Activated T-cell treated with anti-CD3 and anti-CD28 coated beads for 4 hours (primary cell): ENCODE measurements around the gene PRMT7.

Experiments
- DNase-seq: peaks from one replicate; pipeline ENCODE4 v3.0.0-alpha.2; 2020

The PRMT7 gene

DNA sequence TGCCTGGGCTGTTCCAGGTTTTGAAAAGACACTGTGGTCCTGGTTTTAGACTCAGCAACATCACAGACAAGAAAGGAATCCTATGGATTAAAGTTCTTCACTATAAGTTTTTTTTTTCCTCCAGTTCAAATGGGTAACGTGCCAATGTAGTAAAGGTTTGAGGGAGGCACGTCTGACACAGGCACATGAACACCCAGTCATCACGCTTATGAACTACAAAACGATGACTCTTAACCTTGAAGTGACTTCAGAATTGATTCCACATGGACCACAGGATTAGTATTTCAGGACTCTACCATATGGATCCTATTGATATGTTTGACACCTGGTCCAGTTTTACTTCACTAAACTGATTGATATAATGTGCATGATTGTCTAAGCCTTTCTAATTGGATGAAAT is 2.3 kb downstream of the PRMT7 start:
- DNase-seq = no peak

DNA sequence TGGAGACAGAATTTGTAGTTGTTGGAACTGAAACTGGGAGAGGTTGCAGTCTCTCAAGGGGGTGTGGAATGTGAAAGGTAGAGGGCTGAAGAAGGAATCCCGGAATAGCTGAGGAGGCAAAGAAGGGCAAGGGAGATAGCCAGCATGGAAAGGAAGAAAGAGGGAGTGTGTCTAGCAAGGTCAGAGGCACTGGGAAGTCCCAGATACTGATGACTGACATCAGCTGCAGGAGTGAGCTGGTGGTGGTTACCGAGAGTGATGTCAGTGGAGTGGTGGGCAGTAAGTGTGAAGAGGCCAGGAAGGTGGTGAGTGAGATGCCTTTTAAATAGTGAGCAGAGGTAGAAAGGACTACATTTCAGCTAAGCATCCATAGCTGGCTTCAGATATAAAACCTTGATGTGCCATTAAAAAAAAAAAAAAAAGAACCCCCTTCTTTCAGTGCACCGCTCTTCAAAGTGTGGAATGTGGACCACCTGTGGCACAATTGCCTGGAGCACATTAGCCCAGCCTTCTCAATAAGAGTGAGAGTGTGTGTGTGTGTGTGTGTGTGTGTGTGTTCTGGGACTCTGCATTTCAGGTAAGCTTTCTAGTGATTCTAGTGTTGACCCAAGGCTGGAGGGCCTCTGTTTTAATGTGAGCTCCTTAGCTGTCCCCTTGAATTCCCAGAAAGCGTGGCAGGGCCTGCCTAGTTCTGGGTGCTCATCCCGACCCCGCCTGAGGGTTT is 8.5 kb downstream of the PRMT7 start:
- DNase-seq = no peak

DNA sequence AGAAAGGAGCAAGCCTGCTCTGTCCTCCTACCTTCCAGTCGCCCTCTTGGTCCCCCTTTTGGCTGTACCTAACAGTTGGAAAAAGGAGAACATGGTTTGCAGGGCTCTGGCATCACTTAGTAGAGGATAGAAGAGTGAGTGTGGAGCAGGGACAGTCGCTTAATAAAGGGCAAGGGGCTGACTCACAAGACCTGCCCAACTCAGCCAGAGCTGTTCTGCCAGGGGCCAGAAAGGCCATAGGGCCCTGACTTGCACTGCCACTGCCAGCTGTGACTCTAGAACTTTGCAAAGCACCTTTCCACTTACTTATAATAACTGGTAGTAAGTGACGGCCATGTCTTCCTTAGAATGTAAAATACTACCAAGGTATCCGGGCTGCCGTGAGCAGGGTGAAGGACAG is 13.5 kb downstream of the PRMT7 start:
- DNase-seq = no peak

DNA sequence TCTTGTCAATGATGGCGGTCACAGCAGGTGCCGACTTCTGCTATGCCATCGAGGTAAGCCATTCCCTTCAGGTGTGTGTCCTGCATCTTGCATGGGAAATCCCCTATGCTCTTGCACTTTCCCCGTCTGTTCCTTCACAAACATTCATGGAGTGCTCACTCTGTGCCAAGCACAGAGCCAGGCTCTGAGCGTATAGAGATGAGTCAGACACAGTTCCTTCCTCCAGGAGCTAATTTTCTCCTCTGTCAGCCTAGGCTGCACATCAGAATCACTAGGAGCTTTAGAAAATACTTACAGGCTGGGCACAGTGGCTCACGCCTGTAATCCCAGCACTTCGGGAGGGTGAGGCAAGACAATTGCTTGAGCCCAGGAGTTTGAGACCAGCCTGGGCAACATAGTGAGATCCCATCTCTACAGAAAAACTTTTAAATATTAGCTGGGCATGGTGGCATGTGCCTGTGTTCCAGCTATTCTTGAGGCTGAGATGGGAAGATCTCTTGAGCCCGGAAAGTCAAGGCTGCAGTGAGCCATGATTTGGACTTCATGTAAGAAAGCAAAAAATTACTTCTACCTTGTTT is 14.1 kb downstream of the PRMT7 start:
- no peak for DNase-seq

DNA sequence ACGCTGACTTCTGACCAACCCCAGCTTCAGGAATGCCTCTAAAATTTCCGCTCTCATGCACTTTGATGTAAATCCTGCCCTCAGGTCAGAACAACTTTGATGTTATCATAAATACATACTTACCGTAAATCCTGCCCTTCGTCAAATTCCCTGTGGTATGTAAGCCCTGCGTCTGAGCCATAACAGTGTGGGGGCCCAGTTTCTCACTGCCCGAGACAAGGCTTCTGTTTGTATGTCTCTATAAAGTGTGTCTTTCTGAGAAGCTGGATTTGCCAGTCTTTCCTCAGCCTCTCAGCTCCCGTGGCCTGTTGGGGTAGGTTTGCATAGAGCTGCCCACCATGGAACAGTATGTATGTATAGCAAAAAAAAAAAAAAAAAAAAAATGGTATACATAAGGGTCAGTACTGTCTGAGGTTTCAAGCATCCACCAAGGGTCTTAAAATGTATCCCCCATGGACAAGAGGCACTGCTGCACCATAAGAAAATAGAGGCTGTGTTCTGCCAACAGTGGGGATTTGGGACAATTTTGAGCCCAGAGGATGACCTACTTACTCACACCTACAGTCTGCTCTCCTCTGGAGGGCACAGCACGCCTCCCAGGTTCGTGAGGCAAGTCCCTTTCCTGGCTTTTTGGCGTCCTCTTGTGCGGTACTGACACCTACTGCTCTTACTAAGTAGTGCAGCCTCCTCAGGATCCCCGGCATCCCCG is 17.5 kb downstream of the PRMT7 start:
- peak; percentile 74 for DNase-seq

DNA sequence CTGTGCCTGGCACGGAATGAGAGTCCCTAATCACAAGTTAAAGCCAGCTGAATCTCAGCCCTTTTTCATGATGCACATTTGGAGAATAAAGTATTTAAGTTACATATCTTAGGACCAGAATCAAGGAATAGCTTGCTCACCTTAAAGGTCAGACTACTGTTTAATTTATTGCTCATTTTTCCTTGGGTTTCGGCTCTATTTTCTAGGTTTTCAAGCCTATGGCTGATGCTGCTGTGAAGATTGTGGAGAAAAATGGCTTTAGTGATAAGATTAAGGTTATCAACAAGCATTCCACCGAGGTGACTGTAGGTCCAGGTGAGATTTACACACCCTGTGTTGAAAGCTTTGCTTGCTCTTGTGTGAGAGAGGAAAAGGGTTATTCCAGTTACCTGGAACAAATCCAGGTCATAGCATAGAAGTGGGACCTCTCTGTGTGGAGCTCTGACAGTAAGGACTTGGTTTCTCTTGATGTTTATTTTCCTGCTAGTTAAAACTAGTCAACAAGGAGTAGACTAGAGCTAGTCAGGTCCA is 18.1 kb downstream of the PRMT7 start:
- no peak for DNase-seq

DNA sequence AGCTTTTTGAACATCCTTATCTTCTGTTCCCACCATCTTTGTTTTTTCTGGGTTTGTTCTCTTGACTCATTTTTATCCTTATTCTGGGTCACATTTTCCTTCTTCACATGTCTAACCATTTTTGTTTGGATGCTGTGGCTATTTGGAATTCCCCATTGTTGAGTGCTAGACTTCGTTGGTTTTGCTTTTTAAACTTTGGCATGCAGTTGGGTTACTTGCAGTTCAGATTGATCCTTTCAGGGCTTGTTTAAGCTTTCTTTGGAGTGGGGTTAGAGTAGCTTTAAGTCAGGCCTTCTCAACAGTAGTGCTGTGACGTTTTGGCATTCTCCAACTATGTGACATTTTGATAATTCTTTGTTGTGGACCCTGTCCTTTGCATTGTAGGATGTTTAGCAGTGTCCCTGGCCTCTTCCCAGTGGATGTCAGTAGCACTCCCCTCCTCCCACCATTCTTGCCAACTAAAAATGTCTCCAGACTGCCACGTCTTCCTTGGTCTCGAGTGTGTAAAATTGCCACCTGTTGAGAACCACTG is 21.1 kb downstream of the PRMT7 start:
- DNase-seq = no peak

DNA sequence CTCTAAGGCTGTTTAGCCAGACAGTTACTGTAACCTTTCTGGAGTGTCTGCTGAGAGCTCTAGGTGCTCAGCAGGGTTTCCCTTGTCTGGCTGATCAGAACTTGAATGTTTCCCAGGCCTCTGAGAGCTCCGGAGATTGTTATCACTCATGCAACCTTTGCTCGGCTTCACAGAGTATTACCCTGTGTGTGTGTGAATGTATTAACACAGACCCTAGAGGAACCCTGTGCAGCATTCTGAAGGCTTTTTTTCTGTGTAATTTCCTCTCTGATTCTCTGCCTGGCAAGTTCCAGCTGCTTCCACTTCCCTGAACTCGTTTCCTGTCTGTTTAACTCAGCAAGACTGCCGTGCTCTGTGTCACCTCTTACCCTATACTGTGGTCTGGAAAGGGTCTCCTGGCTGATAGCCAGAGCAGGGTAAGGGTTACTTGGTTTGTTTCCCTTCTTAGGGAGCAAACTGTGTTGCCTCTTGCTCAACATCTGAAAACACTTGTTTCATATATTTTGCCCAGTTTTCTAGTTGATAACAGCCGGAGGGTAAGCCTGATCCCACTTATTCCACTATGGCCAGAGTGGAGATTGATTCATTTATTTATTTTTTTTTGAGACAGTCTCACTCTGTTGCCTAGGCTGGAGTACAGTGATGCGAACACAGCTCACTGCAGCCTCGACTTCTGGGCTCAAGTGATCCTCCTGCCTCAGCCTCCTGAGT is 21.7 kb downstream of the PRMT7 start:
- DNase-seq = no peak

DNA sequence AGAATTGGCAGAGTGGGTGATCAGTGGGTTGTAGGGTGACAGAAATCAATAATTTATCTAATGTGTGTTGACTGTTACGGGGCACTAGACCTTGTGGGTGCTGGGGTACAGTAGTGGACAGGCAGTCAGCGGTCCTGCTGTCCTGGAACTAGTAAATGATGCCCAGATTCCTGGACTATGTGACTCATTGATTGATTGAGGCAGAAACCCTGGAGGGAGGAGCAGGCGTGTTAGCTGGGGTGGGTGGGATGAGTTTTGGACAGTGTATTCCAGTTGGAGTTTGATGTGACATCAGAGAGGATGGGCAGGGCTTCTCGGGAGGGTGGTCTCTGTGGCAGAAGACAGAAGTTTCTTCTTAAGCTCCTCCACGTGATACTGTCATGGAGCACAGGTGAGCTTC is 24.4 kb downstream of the PRMT7 start:
- DNase-seq = no peak

DNA sequence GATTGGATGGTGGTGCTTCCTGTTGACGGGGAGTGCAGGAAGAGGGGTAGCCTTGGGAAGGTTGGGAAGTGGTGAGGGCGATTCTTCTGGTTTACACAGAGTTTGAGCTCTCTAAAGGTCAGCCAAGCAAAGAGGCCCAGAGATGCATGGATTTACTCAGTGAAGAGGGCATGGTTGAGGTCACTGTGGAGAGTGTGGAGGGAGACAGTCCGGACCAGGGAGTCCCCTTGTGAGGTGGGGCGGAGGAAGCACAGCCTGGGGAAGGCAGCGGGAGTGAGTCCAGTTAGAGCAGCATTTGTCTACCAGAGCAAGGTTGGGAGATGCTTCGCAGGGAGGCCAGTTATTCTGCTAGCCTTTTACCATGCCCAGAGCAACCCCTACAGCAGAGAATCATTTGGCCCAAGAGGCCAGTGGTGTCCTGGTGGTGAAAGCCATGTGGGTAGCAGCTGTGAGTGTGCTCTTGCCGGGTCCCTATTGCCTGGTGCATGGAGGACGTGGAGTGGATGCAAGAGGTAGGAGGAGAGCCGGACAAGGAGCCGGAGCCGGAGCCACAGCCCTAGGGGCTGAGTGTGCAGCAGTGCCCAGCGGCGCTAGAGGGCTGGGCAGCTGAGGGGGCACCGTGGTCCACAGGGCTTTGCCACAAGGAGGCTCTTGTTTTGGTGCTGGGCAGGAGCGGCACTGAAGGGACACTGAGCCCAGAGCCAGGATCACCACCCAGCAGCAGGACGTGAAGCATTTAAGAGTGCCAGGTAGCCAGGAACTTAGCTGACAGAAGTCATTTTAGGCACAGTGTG is 27.7 kb downstream of the PRMT7 start:
- DNase-seq = no peak

DNA sequence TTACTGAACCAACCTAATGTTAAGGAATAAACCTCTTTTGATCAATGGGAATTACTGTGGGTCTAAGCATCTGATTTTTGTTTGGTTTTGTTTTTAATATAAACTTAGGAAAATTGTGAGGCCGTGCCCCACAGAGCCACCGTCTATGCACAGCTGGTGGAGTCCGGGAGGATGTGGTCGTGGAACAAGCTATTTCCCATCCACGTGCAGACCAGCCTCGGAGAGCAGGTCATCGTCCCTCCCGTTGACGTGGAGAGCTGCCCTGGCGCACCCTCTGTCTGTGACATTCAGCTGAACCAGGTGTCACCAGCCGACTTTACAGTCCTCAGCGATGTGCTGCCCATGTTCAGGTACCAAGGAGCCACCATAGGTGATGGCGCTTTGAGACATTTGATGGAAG is 28.4 kb downstream of the PRMT7 start:
- DNase-seq = no peak

DNA sequence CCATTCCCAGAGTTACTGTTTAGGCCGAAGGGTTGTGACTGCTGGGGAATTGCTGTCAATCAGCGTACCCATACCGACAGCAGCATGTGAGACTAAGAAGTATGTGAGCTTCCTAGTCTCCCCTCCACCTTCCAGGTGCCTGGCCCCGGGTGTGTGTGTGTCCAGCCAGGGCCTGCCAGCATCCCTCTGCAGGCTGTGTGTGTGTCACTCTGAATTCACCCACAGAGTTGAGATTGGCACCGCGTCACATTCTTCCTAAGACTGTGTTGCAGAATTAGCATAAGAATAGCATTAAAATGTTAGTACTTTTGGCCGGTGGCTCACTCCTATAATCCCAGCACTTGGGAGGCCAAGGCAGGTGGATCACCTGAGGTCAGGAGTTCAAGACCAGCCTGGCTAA is 31.8 kb downstream of the PRMT7 start:
- no peak for DNase-seq

DNA sequence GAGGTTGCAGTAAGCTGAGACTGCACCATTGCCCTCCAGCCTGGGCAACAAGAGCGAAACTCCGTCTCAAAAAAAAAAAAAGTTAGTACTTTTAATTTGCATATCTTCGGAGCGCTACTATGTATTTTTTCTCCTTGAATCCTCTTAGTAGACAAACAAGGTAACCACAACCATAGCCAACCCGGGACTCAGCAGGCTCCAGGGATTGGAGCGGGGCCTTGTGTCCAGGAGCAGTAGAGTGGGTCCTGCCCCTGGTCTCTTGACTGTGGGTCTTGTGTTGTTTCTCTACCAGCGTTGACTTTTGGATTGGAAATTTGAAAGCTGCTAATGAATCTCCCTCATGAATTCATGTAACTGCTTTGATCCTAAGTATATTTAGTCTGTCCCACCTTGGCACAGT is 32.3 kb downstream of the PRMT7 start:
- DNase-seq = no peak

DNA sequence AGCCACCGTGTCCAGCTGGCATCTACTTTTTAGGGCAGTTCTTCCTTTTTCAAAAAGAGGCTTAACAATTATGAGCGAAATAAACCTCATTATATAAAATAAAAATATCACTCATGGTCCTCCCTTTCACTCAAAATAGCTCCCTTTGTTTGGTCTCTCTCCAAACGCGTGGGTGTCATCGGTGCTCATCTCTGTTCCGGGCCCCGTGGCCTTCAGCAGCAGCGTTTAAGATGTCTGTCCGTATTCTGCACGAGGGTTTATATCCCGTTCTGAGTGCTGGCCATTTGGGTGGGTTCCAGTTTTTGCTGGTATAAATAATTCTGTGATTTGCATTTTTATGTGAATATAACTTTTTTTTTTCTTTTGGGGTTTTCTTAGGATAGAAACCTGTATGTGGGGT is 33.4 kb downstream of the PRMT7 start:
- no peak for DNase-seq

DNA sequence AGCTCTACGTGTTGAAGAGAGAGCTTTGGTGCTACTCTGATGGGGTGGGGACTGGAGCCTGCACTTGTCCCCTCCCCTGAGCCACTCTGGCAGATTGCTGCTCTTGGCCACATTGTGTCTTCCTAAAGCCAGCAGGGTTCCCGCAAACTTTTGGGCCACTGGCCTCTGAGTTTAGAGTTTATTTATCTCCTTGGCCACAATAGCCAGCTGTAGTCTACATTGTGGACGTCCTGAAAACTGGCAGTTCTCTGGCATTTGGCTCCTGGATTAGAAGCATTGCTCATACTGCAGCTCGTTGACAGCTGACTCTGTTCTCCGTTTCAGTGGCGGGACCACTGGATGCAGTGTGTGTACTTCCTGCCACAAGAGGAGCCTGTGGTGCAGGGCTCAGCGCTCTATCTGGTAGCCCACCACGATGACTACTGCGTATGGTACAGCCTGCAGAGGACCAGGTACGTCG is 34.6 kb downstream of the PRMT7 start:
- no peak for DNase-seq

DNA sequence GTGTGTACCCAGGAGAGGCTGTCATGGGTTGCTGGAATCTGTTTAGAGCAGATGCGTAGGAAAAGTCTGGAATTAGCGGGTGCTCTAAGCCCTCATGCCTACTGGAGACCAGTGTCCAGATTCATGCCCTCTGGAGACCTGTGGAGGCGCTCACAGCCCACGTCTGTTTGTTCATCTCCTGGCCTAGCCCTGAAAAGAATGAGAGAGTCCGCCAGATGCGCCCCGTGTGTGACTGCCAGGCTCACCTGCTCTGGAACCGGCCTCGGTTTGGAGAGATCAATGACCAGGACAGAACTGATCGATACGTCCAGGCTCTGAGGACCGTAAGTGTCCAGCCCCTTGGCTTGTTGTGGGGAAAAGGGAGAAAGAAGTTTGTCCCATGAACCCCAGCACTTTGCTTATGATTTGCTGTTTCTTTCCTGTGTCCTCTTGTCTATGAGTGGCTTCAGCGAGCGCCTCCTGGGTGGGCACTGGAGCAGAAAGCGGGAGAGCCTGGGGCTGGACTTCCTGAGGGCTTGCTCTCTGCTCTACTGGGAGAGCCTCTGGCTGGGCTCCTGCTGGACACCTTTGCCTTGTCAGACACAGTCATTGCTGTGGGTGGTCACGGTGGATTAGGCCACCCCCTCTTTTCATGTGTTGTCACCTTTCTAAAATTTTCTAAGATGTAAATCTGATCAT is 35.3 kb downstream of the PRMT7 start:
- DNase-seq = no peak

DNA sequence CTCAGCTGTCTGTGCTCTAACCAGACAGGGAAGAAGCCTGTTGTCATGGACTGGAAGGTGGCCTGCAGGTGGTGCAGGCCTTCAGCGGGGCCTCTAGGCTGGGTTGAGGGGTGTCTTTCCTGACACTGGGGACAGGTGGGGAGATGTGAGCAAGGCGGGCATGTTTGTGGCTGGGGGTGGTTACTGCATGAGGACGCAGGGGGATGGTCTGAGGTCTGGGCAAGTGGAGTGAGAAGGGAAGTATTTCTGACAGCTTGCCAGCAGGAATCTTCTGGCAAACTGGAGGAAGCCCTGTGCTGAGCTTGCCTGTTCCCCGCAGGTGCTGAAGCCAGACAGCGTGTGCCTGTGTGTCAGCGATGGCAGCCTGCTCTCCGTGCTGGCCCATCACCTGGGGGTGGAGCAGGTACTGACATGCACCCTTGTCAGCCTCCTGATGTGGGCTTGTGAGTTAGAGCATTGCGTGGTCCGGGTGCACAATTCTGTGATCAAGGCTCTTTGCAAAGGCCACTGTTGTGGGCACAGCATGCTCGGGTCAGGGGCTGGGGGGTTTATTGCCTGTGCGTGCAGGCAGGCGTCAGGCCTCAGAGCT is 36.2 kb downstream of the PRMT7 start:
- DNase-seq = no peak

DNA sequence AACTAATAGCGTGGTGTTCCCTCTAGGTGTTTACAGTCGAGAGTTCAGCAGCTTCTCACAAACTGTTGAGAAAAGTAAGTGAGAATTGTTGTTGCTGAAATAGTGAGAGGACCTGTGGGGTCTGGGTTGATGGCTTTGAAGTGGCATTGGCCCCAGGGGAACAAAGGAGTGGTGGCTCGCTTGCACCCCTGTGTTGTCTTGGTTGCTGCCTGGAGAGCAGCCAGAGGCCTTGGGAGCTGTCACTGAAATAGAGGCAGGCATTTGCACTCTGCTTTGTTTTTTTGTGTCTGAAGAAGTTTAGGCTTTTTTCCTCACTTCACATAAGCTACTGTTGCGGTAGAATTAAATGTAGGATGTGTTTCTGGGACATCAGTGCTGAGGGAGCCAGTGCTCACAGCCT is 36.8 kb downstream of the PRMT7 start:
- no peak for DNase-seq

DNA sequence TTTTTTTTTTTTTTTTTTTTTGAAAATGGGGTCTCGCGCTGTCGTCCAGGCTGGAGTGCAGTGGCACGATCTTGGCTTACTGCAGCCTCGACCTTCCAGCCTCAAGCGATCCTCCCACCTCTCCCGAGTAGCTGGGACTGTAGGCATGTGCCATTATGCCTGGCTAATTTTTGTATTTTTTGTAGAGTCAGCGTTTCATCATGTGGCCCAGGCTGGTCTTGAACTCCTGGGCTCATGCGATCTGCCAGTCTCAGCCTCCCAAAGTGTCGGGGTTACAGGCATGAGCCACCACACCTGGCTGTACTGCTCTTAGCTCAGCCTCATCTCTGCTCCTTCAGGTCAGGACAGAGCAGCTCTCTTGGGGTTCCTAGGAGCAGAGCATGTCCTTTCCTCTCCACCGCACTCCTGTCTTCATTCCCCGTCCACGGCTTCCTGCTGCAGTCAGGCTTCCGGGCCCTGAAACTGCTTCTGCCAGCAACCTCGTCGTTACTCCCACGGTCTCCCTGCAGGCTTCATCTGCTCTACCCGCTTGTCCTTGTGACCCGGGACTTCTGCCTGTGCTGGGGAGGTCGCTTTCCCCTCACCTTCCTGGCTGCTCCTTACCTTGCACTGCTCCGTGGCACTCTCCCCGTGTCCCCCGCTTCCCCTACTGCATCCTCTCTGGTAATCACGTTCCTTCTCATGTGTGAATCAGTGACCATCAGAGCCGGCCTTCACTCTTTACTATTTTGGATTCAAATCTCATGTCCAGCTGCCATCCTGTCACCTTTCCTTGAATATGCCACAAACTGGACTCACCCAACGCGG is 38.0 kb downstream of the PRMT7 start:
- DNase-seq = no peak

DNA sequence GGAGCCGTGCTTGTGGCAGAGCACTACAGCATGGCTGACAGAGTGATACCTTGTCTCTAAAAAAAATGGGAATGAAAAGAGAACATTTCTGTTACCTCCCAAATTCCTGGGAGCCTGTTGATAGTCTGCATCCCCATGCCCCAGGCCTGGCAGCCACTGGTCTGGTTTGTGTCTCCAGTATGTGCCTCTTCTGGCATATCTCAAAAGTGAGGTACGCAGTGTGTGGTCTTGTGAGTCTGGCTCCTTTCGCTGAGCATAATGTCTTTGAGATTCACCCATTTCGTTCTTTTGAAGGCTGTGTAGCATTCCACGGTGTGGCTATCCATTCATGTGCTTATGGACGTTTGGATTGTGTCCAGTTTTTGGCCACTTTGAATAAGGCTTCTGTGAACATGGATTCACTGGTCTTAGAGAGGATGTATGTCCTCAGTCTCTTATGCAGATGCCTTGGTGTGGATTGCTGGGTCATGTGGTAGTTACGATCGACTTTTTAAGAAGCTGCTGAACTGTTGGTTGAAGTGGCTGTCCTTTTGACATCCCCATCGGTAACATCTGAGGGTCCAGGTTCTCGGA is 39.1 kb downstream of the PRMT7 start:
- DNase-seq = no peak
